ENCODE data around the gene NCOR2.

NCOR2 gene

GRCh38 chr12:124557518-124558223 is 9.7 kb downstream of the NCOR2 start:
- DNase-seq, result no peak

GRCh38 chr12:124556896-124557501 is 10.4 kb downstream of the NCOR2 start:
- no peak for DNase-seq

GRCh38 chr12:124556074-124556466 is 11.3 kb downstream of the NCOR2 start:
- no peak for DNase-seq

- no peak for DNase-seq
Measured at GRCh38 chr12:124555168-124556073, 12.0 kb downstream of the NCOR2 start.

GRCh38 chr12:124554429-124555029 is 12.9 kb downstream of the NCOR2 start:
- DNase-seq, result no peak

GRCh38 chr12:124553862-124554428 is 13.5 kb downstream of the NCOR2 start:
- no peak for DNase-seq

GRCh38 chr12:124551268-124552144 is 15.9 kb downstream of the NCOR2 start:
- no peak for DNase-seq

- DNase-seq, result no peak
Measured at GRCh38 chr12:124550123-124551089, 17.0 kb downstream of the NCOR2 start.

- no peak for DNase-seq
Measured at GRCh38 chr12:124549629-124550028, 17.8 kb downstream of the NCOR2 start.

- DNase-seq, result no peak
Measured at GRCh38 chr12:124548854-124549378, 18.5 kb downstream of the NCOR2 start.

GRCh38 chr12:124547626-124548025 is 19.8 kb downstream of the NCOR2 start:
- DNase-seq, result no peak

- peak; percentile 77 for DNase-seq
Measured at GRCh38 chr12:124545508-124546418, 21.6 kb downstream of the NCOR2 start.

GRCh38 chr12:124544983-124545382 is 22.4 kb downstream of the NCOR2 start:
- DNase-seq, result no peak

- no peak for DNase-seq
Measured at GRCh38 chr12:124544311-124544970, 23.0 kb downstream of the NCOR2 start.

GRCh38 chr12:124543590-124544310 is 23.7 kb downstream of the NCOR2 start:
- no peak for DNase-seq

- DNase-seq, result no peak
Measured at GRCh38 chr12:124543052-124543589, 24.3 kb downstream of the NCOR2 start.
